GM18861 (cell line): ENCODE measurements around the gene ZNF180.
"Not testable (repeated sequence)": the region's sequence is repeated elsewhere in the genome, so short reads cannot be mapped to it uniquely, and the experiment has no call there.

Experiments used
- ATAC-seq: cut with Tn5 transposase; IDR thresholded peaks from one replicate; pipeline ENCODE4 v1.9.1; 2021; ENCODE audit not compliant: unreplicated experiment

Gene ZNF180

DNA sequence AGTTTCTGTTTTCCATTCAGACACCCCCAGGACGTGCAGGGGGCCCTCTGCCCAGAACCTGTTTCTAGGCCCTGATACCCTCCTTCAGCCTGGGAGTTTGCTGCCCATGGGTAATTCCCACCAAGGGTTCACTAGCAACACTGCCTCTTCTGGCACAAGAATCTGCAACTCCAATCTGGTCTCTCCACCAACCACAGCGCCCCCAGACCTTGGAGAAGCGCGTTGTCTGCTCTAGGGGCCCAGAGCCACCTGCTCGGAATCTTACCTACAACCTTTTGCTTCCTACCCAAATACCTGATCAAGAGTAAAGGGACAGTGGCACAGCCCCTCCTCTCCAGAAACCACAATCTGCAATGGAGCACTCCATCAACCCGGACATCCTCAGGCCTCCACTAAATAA, 763 bp downstream of the ZNF180 start:
- no peak for ATAC-seq

DNA sequence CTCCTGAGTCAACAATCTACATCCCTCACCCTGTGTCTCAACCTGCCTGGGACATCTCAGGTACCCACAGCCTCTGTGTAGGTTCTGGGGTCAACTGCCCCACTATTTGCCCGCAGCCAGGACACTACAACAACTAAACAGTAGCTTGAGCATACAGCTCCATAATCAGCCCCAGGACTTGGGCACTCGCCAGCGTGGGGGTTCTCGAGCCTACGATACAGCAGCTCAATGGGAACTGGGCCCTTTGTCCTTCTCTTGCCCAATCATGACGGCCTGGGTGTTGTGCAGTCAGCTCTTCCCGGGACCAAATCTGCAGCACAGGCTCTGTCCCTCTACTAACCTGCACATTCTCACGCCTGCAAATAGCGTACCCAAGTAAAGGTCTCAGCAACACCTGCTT, 1.3 kb downstream of the ZNF180 start:
- ATAC-seq: no peak

DNA sequence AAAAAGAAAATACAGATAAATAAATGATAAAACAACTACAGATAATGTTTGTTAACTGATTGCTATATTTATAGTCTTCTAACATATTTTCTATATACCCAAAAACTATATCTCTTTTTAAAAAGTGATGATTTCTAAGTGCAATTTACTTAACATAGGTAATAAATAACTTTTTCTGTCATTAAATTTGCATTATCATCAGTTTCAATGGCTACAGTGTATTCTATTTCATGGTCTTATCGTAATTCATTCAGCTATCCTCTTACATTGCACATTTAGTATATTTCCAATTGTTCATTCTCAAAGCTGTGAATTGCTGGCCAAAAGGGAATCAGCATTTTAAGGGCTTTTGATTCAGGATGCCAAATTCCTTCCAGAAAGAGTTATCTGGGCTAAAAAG, 3.6 kb downstream of the ZNF180 start:
- ATAC-seq: no peak

GRCh38 chr19:44476559-44477408, 23.5 kb downstream of the ZNF180 start:
- no peak for ATAC-seq

GRCh38 chr19:44468730-44469129, 31.6 kb downstream of the ZNF180 start:
- ATAC-seq: not testable (repeated sequence)

DNA sequence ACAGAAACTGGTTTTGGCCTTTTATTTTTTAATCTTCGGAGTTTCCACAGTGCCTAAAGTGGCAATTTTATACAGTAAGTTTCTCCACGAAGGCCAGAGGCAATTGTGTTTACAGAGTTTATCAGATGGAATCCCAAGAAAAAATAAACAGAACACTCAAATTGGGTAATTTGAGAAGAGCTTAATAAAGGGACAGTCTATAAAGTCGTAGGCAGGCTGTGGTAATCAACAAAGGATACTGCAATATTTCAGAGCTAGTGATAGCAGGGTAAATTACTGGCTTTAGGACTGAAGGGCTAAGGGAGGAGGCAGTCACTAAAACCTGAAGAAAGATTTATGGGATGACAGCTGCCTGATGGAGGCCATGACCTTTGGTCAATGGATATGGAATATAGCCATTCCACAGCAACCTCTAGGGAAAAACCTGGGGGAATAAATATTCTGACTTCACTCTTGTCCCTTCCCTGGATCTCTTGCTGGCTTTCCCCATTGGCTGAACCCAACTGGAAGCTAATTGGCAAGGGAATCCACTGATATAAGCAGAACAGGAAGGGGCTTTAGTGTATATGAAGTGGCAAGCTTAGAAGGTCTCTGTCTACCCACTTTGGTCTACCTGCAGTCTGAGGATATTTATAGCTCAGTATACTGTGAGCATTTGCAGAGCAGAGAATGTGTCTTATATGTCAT, 37.6 kb downstream of the ZNF180 start:
- not testable (repeated sequence) for ATAC-seq

GRCh38 chr19:44456016-44456415, 44.3 kb downstream of the ZNF180 start:
- ATAC-seq: not testable (repeated sequence)

DNA sequence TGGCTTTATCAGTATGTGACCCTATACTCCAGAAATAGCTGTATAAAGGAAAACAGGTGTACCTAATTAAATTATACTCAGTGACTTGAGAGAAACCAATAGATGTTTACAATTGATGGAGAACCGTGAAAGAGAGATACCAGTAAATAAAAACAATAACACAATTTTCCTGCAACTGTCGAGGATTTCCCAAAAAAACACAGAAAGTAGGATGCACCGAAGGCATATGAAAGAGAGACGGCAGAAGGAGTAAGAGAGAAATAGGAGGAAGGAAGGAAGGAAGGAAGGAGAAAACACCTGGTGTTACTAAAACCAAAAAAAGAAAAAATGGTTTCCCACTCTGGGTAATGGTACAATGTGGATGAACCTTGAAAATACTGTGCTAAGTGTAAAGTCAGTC, 45.2 kb downstream of the ZNF180 start:
- ATAC-seq: no peak

DNA sequence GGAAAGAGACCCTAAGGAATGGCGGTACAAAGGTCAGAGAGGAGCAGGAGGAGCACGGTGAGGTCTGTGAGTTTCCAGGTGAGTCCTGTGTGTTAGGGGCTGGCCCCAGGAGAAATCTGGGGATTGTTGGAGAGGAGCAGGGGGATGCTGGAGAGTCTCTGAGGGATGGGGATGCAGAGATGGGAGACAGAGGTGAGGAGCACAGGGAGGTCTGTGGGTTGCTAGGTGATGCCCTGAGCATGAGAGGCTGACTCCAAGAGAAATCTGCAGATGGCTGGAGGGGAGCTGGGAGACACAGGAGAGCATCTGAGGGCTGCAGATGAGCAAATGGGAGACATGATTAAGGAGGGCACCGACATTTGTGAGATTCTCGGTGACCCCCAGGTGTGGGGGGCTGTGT, 48.0 kb downstream of the ZNF180 start:
- ATAC-seq: no peak

DNA sequence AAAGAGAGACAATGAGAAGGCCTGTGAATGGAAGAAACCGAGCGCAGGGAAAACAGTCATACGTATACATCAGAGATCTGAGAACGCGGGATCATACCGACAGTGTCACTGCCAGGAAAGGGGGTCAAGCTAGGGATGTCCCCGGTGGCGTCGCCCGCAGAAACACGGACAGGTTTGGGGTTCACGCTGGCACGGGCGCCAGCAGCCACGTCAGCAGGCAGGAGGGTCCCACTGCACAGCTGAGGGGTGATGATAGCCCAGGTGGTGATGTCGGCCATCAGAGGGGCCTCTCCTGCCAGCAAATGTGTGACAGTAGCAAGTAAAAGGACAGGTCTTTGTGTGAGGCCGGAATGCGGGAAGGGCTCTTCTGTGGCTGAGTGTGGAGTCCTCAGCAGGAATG, 48.6 kb downstream of the ZNF180 start:
- no peak for ATAC-seq

- ATAC-seq: no peak
Measured at GRCh38 chr19:44447916-44448674, 52.2 kb downstream of the ZNF180 start, which contains the start of gene ZNF229. Gene ZNF229 (minus strand): TSS chr19:44448472. CDS start chr19:44442847, 5,625 bp downstream.

DNA sequence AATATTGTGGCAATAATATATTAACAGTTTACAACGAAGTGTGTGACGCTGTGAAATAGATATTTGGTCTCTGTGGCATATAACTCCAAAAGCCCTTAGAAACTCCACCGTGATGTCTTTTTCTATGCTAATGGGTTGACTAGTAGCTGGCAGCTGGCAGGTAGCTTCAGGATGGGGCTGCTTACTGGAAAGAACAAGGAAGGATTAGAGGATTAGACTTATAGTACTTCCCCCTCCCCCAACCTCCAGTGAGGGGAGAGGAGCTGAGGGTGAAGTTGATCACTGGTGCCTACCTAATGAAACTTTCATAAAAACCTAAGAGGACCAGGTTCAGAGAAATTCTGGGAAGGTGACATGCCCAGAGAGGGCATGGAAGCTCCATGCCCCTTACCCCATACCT, 61.9 kb downstream of the ZNF180 start:
- ATAC-seq: no peak

DNA sequence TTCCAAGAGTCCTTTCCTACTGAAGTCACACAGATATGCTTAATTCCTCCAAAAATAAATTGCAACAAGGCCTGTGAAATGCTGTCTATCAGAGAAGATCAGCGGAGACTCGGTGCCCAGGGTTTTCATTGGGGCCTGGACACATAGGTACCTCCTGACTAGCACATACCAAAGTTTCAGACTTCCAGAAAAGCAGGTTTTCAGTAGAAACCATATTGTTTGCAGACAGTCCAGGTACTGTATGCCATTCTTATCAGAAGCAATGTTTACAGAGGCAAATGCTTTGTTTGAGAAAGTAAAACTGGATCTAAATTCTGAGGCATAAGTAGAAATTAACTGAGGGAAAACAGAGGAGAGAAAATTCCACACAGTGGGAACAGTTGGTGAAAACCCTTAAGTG, 64.9 kb downstream of the ZNF180 start:
- no peak for ATAC-seq

GRCh38 chr19:44430956-44431355, 69.4 kb downstream of the ZNF180 start:
- ATAC-seq: no peak
